ENCODE results near the gene FAM13A.

The FAM13A gene

GRCh38 chr4:89000382-89000781 lies 56.6 kb downstream of the FAM13A start:
- H3K4me1 ChIP-seq (ENCODE audit: control insufficient read depth, low read length), result no peaks in the 10 kb centered on the region
- H3K9me3 ChIP-seq (ENCODE audit: control insufficient read depth, insufficient read depth, low read length), result no peaks in the 10 kb centered on the region
- TF ChIP-seq, protein P1, sequence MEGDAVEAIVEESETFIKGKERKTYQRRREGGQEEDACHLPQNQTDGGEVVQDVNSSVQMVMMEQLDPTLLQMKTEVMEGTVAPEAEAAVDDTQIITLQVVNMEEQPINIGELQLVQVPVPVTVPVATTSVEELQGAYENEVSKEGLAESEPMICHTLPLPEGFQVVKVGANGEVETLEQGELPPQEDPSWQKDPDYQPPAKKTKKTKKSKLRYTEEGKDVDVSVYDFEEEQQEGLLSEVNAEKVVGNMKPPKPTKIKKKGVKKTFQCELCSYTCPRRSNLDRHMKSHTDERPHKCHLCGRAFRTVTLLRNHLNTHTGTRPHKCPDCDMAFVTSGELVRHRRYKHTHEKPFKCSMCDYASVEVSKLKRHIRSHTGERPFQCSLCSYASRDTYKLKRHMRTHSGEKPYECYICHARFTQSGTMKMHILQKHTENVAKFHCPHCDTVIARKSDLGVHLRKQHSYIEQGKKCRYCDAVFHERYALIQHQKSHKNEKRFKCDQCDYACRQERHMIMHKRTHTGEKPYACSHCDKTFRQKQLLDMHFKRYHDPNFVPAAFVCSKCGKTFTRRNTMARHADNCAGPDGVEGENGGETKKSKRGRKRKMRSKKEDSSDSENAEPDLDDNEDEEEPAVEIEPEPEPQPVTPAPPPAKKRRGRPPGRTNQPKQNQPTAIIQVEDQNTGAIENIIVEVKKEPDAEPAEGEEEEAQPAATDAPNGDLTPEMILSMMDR (IDR thresholded peaks at IDR 0.05; ENCODE audit: low read depth, low read length, poor library complexity, severe bottlenecking), result no peak
- no peak for TF ChIP-seq EZH2phosphoT487 (IDR thresholded peaks at IDR 0.05; ENCODE audit: borderline replicate concordance, low read length)
- no peak overlapping the region for H3K4me2 ChIP-seq (ENCODE audit: low read length)
- H4K20me1 ChIP-seq (ENCODE audit: control insufficient read depth, insufficient read depth, low read depth, low read length), result no peaks in the 10 kb centered on the region
- no peaks in the 10 kb centered on the region for H3F3A ChIP-seq (ENCODE audit: control insufficient read depth, insufficient read depth)
- H3K36me3 ChIP-seq (ENCODE audit: control insufficient read depth, low read length), result no peaks in the 10 kb centered on the region
- no peak overlapping the region for H3K4me3 ChIP-seq (ENCODE audit: low read length)
- no peaks in the 10 kb centered on the region for H3K9me2 ChIP-seq (replicated peaks; ENCODE audit: control insufficient read depth, low read length)
- no peak overlapping the region for H3K27ac ChIP-seq (ENCODE audit: low read depth, low read length)
- H3K27me3 ChIP-seq (ENCODE audit: control insufficient read depth, low read length), result no peaks in the 10 kb centered on the region
- no peaks in the 10 kb centered on the region for H3K79me2 ChIP-seq (ENCODE audit: control insufficient read depth, low read length)

DNA sequence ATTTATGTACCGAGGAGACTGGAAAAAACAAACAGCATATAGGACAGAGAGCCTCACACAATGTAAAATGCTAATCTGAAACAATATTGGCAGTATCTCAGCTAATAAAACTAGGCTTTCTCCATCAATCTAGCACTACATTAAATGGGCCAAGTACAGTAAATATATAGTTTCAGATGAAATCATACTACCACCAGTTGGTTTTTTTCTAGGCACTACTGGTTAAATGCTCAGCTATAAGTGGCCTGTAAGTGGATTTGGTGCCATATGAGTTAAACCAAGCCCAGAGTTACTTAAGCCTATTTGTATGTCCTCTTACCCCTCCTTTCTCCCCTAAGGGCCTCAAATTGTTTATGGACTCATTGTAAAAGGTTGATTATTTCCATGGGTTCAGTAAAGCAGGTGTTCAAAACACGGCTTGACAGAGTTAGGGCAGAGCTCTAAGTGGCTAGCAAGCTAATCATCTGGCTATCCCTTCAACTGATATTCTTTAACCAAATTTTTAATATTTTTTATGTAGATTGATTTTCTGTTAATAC lies 57.5 kb downstream of the FAM13A start:
- Histone ChIP-seq H3K9me3 (ENCODE audit: control insufficient read depth, insufficient read depth, low read length) (no peaks in the 10 kb centered on the region), H4K20me1 (ENCODE audit: control insufficient read depth, insufficient read depth, low read depth, low read length) (no peaks in the 10 kb centered on the region), H3K27ac (ENCODE audit: low read depth, low read length) (no peak overlapping the region), H3K4me1 (ENCODE audit: control insufficient read depth, low read length) (no peaks in the 10 kb centered on the region), H3F3A (ENCODE audit: control insufficient read depth, insufficient read depth) (no peaks in the 10 kb centered on the region), H3K4me2 (ENCODE audit: low read length) (no peak overlapping the region), H3K4me3 (ENCODE audit: low read length) (no peak overlapping the region), H3K79me2 (ENCODE audit: control insufficient read depth, low read length) (no peaks in the 10 kb centered on the region), H3K27me3 (ENCODE audit: control insufficient read depth, low read length) (no peaks in the 10 kb centered on the region), H3K36me3 (ENCODE audit: control insufficient read depth, low read length) (no peaks in the 10 kb centered on the region), H3K9me2 (replicated peaks; ENCODE audit: control insufficient read depth, low read length) (no peaks in the 10 kb centered on the region)
- TF ChIP-seq, protein P1 (IDR thresholded peaks at IDR 0.05; ENCODE audit: low read depth, low read length, poor library complexity, severe bottlenecking), result no peak
- TF ChIP-seq EZH2phosphoT487 (IDR thresholded peaks at IDR 0.05; ENCODE audit: borderline replicate concordance, low read length), result no peak

DNA sequence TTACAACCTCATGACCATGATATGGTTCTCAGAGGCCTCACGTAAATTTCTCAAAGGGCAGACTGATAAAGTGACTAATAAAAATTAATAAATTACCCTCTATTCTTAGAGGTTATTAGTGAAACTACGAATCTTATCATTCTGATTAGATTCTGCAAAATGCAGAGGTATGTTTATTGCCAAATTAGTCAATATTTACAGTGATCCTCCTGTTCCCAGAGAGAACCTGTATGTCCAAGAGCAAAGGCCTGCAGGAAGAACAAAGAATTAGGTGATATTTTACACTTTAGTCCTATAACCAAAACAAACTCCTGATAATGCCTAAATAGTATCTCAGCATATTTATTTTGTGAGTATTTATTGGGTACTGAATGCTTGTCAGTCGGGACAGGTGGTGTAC lies 58.1 kb downstream of the FAM13A start:
- Histone ChIP-seq H3K4me1 (ENCODE audit: control insufficient read depth, low read length) (no peaks in the 10 kb centered on the region), H3K27me3 (ENCODE audit: control insufficient read depth, low read length) (no peaks in the 10 kb centered on the region), H3K9me3 (ENCODE audit: control insufficient read depth, insufficient read depth, low read length) (no peaks in the 10 kb centered on the region), H3K27ac (ENCODE audit: low read depth, low read length) (no peak overlapping the region), H3K4me2 (ENCODE audit: low read length) (no peak overlapping the region), H3K9me2 (replicated peaks; ENCODE audit: control insufficient read depth, low read length) (no peaks in the 10 kb centered on the region), H3K36me3 (ENCODE audit: control insufficient read depth, low read length) (no peaks in the 10 kb centered on the region), H3K79me2 (ENCODE audit: control insufficient read depth, low read length) (no peaks in the 10 kb centered on the region), H3F3A (ENCODE audit: control insufficient read depth, insufficient read depth) (no peaks in the 10 kb centered on the region), H3K4me3 (ENCODE audit: low read length) (no peak overlapping the region), H4K20me1 (ENCODE audit: control insufficient read depth, insufficient read depth, low read depth, low read length) (no peaks in the 10 kb centered on the region)
- no peak for TF ChIP-seq EZH2phosphoT487 (IDR thresholded peaks at IDR 0.05; ENCODE audit: borderline replicate concordance, low read length)
- TF ChIP-seq, protein P1 (IDR thresholded peaks at IDR 0.05; ENCODE audit: low read depth, low read length, poor library complexity, severe bottlenecking), result no peak

Measured in DOHH2 (cell line).